ENCODE measurements around the gene UNG. TPM values are rescaled to one million over a fixed set of nuclear protein-coding genes. Genes with fewer than 3 reads are reported as not detected.

UNG gene
- total and polyA plus RNA-seq, 2 experiments from 2014 or later, result 90.5 to 209 TPM

DNA sequence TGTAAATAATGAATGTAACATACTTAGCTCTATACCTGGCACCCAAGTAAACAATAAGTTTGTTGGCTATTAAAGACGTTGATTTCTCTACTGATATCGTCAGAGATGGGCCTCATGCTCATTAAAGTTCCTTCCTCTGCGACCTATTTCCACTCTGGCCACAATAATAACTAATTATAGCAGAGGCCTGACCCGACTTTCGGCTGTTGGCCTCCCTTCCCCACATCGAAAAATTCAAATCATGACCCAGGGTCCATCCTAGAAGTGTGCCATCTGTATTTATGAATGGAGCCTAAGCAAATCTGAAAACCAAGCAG lies 45.3 kb upstream of the UNG start:
- Histone ChIP-seq H3K4me2 (peak overlapping the region; percentile 93), H4K20me1 (replicated peaks; ENCODE audit: insufficient read depth) (no peaks in the 10 kb centered on the region; the same call in 1 of the 2 replicates), H3K36me3 (ENCODE audit: insufficient read depth) (no peaks in the 10 kb centered on the region), H3K27ac (ENCODE audit: low read depth) (no peak overlapping the region), H3K79me2 (replicated peaks; ENCODE audit: insufficient read depth) (no peaks in the 10 kb centered on the region), H2AFZ (peak overlapping the region; percentile 85), H3K9me2 (ENCODE audit: insufficient read depth) (no peaks in the 10 kb centered on the region), H3F3A (replicated peaks; ENCODE audit: low read depth) (no peaks in the 10 kb centered on the region), H3K27me3 (ENCODE audit: insufficient read depth) (no peaks in the 10 kb centered on the region), H3K4me1 (ENCODE audit: insufficient read depth) (peaks cover 9% of the 10 kb centered on the region; the same call in 1 of the 2 replicates), H3K4me3 (peak overlapping the region; percentile 97)
- Mint-ChIP-seq H3K9me3 (no peaks in the 10 kb centered on the region; the same call in 2 of the 3 replicates), H3K27me3 (ENCODE audit: insufficient read depth, low read depth, poor library complexity) (peaks cover 2% of the 10 kb centered on the region), H3K27ac (no peak overlapping the region), H3K4me3 (peak overlapping the region; percentile 95), H3K36me3 (ENCODE audit: low read depth) (no peaks in the 10 kb centered on the region), H3K4me1 (peaks cover 12% of the 10 kb centered on the region)
- ATAC-seq (no peak), DNase-seq (ENCODE audit: low spot score) (no peak)
- TF ChIP-seq ZNF331 (CRISPR knock-in tag; IDR thresholded peaks at IDR 0.05; ENCODE audit: low read depth), result no peak
- no peak for TF ChIP-seq CREB1 (CRISPR knock-in tag; IDR thresholded peaks at IDR 0.05; ENCODE audit: low read depth)
- no peak for TF ChIP-seq POLR2AphosphoS5 (IDR thresholded peaks at IDR 0.05; ENCODE audit: low read depth)
- TF ChIP-seq, protein P1, sequence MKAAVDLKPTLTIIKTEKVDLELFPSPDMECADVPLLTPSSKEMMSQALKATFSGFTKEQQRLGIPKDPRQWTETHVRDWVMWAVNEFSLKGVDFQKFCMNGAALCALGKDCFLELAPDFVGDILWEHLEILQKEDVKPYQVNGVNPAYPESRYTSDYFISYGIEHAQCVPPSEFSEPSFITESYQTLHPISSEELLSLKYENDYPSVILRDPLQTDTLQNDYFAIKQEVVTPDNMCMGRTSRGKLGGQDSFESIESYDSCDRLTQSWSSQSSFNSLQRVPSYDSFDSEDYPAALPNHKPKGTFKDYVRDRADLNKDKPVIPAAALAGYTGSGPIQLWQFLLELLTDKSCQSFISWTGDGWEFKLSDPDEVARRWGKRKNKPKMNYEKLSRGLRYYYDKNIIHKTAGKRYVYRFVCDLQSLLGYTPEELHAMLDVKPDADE (IDR thresholded peaks at IDR 0.05), result no peak

DNA sequence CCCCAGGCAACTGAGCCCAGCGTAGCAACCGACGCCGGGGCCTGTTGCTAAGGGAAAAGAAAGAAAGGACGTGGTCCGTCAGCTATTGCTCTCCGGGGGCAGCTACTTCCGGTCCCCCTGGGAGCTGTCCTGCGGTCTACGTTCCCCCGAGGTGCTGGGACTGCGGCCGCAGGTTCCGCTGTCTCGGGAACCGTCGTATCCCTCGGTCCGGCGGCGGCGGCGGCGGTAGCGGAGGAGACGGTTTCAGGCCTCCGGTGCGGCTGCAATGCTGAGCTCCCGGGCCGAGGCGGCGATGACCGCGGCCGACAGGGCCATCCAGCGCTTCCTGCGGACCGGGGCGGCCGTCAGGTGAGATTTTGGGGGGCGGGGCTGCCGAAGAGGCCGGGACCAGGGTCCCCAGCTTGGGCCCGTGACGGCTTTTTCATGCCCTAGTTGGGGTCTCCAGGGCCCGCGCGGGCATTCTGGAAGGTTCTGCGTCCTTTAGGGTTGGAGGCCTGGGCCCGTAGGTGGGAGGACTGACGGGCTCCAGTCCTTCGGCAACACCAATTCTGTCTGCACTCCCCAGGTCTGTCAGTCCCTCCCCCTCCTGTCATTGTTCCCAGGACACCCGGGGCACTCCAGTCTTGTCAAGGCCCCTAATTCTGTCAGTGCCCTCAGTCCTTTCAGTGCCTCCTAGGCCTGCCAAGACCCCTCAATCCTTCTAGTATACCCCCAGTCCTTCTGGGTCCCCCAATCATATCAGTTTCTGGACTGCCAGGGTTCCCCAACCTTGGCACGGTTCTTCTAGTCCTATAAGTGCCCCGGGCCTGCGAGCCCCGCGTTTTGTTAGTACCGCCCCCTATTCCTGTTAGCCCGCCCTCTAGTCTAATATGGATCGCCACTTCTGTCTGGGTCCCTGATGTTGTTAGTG lies 44.7 kb upstream of the UNG start, which contains the start of gene USP30:
Gene USP30, plus strand, starts transcription at position 163 of the 910 bp plus-strand sequence. Its CDS starts 103 bp downstream, at position 266.
- Histone ChIP-seq H2AFZ (peak within 1 kb of the TSS; percentile 99), H3F3A (replicated peaks; ENCODE audit: low read depth) (no peaks in the 10 kb centered on the region), H4K20me1 (replicated peaks; ENCODE audit: insufficient read depth) (no peaks in the 10 kb centered on the region; the same call in 1 of the 2 replicates), H3K9me2 (ENCODE audit: insufficient read depth) (no peaks in the 10 kb centered on the region), H3K4me1 (ENCODE audit: insufficient read depth) (peaks cover 9% of the 10 kb centered on the region; the same call in 1 of the 2 replicates), H3K36me3 (ENCODE audit: insufficient read depth) (no peaks in the 10 kb centered on the region), H3K4me2 (peak within 1 kb of the TSS; percentile 93), H3K27me3 (ENCODE audit: insufficient read depth) (no peaks in the 10 kb centered on the region), H3K79me2 (replicated peaks; ENCODE audit: insufficient read depth) (no peaks in the 10 kb centered on the region), H3K27ac (ENCODE audit: low read depth) (no peak within 1 kb of the TSS), H3K4me3 (peak within 1 kb of the TSS; percentile 97)
- Mint-ChIP-seq H3K4me1 (peaks cover 12% of the 10 kb centered on the region), H3K4me3 (peak within 1 kb of the TSS; percentile 95), H3K36me3 (ENCODE audit: low read depth) (no peaks in the 10 kb centered on the region), H3K27me3 (ENCODE audit: insufficient read depth, low read depth, poor library complexity) (peaks cover 2% of the 10 kb centered on the region), H3K27ac (no peak within 1 kb of the TSS; the same call in 1 of the 2 replicates), H3K9me3 (no peaks in the 10 kb centered on the region; the same call in 2 of the 3 replicates)
- ATAC-seq, result peak; percentile 95
- DNase-seq (ENCODE audit: low spot score), result peak; percentile 93
- TF ChIP-seq, protein P1 (IDR thresholded peaks at IDR 0.05), result peak; percentile 85
- TF ChIP-seq CTCF (conservative IDR thresholded peaks at IDR 0.05; ENCODE audit: low read depth in 2 of 2), result no peak
- peak; percentile 31 for TF ChIP-seq REST (IDR thresholded peaks at IDR 0.05; ENCODE audit: unreplicated experiment)
- no peak for TF ChIP-seq JUNB (IDR thresholded peaks at IDR 0.05; ENCODE audit: unreplicated experiment)
- TF ChIP-seq CREB1 (CRISPR knock-in tag; IDR thresholded peaks at IDR 0.05; ENCODE audit: low read depth), result peak; percentile 80
- TF ChIP-seq ZNF331 (CRISPR knock-in tag; IDR thresholded peaks at IDR 0.05; ENCODE audit: low read depth), result no peak
